Activated CD4-positive, alpha-beta T cell treated with anti-CD3 and anti-CD28 coated beads, Interleukin-2, amount 10 ng/mL, durations not matched to agents 7 days and 5 days (primary cell): ENCODE measurements around the gene TNNT2. TPM values are rescaled to one million over a fixed set of nuclear protein-coding genes. Genes with fewer than 3 reads are reported as not detected.

ENCODE experiments used
- CTCF ChIA-PET: fragments of 350-600 bp; sonication (Branson Sonifier 250); formaldehyde crosslinking; loops from one replicate; lab custom pipeline; 2021; ENCODE audit warnings: antibody characterized with exemption; lab: Charles Lee
- POLR2A ChIA-PET: fragments of 350-600 bp; sonication (Branson Sonifier 250); formaldehyde crosslinking; loops from one replicate; lab custom pipeline; 2021; ENCODE audit warnings: antibody characterized with exemption; lab: Charles Lee
- DNase-seq: peaks from one replicate; pipeline ENCODE4 v3.0.0-alpha.2; 2020
- H3K27ac Mint-ChIP-seq: one replicate; pipeline ENCODE4 v1.8.0; 2021; ENCODE audit warnings: mild to moderate bottlenecking, moderate library complexity, mixed read lengths
- H3K27me3 Mint-ChIP-seq: one replicate; pipeline ENCODE4 v1.8.0; 2021; ENCODE audit warnings: mixed read lengths
- H3K36me3 Mint-ChIP-seq: one replicate; pipeline ENCODE4 v1.8.0; 2021; ENCODE audit warnings: low read depth, mixed read lengths
- H3K4me1 Mint-ChIP-seq: one replicate; pipeline ENCODE4 v1.8.0; 2021; ENCODE audit warnings: mixed read lengths
- H3K4me3 Mint-ChIP-seq: one replicate; pipeline ENCODE4 v1.8.0; 2021; ENCODE audit warnings: mild to moderate bottlenecking, moderate library complexity, mixed read lengths
- H3K9me3 Mint-ChIP-seq: one replicate; pipeline ENCODE4 v1.8.0; 2021; ENCODE audit warnings: mixed read lengths
- total RNA-seq, 2 experiments: library from RNA; stranded (reverse); gene quantifications; one replicate each; pipeline ENCODE4 v1.2.3, GENCODE V29; 2021

TNNT2 gene
- total RNA-seq, 2 experiments from 2014 or later, result not detected

DNA sequence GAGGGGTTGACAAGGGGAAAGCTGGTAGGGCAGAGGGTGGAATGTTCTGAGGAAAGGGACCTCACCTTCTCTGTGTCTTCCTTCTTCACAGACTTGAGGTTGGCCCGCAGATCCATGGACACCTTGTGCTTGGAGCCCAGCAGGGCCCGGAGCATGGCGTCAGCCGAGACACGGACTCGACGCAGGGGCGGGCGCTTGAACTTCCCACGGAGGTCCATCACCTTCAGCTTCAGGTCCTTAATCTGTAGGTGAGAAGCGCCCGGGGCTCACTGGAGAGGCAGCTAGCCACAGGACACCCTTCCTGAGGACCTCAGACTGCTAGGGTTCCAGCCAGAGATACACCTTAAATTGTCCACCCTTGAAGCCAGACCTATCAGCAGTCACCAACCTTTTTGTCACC is 33.8 kb upstream of the TNNT2 start:
- no peak overlapping the region for H3K4me3 Mint-ChIP-seq
- DNase-seq, result no peak
- H3K27me3 Mint-ChIP-seq, result peaks cover under 1% of the 10 kb centered on the region
- no peaks in the 10 kb centered on the region for H3K4me1 Mint-ChIP-seq
- POLR2A ChIA-PET, result no interaction called here
- no peaks in the 10 kb centered on the region for H3K36me3 Mint-ChIP-seq
- CTCF ChIA-PET, result no interaction called here
- H3K27ac Mint-ChIP-seq, result no peak overlapping the region
- no peaks in the 10 kb centered on the region for H3K9me3 Mint-ChIP-seq

DNA sequence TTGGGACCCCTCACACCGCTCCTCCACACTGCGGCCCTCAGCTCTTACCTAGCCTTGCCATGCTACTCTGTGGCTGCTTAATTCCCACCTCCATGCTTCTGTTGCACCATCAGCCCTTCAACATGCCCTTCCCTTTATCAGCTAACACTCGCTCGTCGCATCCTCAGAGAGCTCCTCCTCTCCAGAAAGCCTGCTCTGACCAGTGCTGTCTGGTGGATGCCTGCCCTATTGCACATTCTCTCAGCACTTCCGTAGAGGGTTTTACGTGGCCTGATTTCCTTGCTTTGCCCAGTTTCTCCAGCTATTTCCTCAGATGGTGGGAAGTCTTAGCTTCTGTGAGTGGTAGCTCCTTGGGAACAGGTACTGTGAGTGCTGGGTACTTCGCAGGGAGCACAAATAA is 32.0 kb upstream of the TNNT2 start:
- DNase-seq, result no peak
- H3K36me3 Mint-ChIP-seq, result no peaks in the 10 kb centered on the region
- no peaks in the 10 kb centered on the region for H3K9me3 Mint-ChIP-seq
- ChIA-PET POLR2A (no interaction called here), CTCF (no interaction called here)
- no peaks in the 10 kb centered on the region for H3K4me1 Mint-ChIP-seq
- H3K27me3 Mint-ChIP-seq, result no peaks in the 10 kb centered on the region
- no peak overlapping the region for H3K27ac Mint-ChIP-seq
- no peak overlapping the region for H3K4me3 Mint-ChIP-seq

DNA sequence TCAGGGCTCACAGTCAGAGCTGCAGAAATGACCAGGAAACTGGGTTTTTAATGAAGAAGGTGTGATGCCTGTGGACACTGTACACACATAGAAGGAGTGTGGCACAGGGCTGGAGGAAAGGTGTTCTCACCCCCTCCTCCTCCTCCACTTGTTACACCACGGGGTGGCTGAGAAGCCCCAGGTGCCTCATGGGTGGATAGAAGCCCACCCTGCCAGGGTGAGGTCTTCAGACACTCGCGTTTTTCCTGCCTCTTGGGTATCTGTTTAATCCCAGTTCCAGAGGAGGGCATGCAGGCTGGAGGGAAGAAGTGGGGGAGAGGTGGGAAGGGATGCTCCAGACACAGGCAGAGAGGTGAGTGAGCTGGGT is 31.3 kb upstream of the TNNT2 start:
- Mint-ChIP-seq H3K27ac (no peak overlapping the region), H3K36me3 (no peaks in the 10 kb centered on the region), H3K4me1 (no peaks in the 10 kb centered on the region), H3K9me3 (no peaks in the 10 kb centered on the region), H3K4me3 (no peak overlapping the region), H3K27me3 (no peaks in the 10 kb centered on the region)
- no peak for DNase-seq
- ChIA-PET CTCF (interaction anchor here (0.6 to 0.8 kb wide), 2 partner anchors 27 to 613 kb away, joined by 3 to 4 read pairs; no protein-coding TSS in a partner anchor), POLR2A (no interaction called here)

DNA sequence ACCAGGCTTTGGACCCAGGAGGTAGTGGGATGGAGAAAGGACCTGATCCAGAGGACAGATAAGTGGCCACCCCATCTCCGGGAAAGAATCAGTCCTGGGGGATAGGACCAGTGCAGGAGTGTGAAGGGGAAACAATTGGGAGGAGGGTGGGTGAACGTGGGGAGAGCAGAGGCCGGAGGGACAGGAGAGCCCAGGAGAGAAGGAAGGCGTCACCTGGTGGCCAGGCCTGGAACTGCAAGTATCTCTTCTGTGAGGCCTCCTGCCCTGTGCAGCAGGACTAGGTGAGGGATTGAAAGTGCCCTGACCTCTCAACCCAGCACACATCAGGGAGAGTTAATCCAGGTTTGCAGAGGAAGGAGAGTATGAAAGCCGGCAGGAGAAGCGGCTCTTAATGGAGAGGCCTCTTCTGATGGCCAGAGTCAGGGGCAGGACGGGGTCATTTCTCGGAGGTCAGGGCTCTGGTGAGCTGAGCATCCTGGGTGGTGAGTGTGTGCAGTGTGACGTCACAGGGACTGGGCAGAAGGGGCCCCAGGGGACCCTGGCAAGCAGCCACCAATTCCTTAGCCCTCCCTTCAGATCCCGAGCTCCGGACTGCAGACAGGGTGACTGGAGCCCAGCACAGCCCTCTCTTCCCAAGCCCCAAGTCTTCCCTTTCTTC is 30.8 kb upstream of the TNNT2 start:
- H3K4me3 Mint-ChIP-seq, result no peak overlapping the region
- CTCF ChIA-PET, result interaction anchor here (0.6 to 0.8 kb wide), 2 partner anchors 27 to 612 kb away, joined by 3 to 4 read pairs; no protein-coding TSS in a partner anchor
- no peaks in the 10 kb centered on the region for H3K27me3 Mint-ChIP-seq
- DNase-seq, result peak; percentile 74
- no peaks in the 10 kb centered on the region for H3K36me3 Mint-ChIP-seq
- POLR2A ChIA-PET, result no interaction called here
- no peak overlapping the region for H3K27ac Mint-ChIP-seq
- no peaks in the 10 kb centered on the region for H3K9me3 Mint-ChIP-seq
- no peaks in the 10 kb centered on the region for H3K4me1 Mint-ChIP-seq

DNA sequence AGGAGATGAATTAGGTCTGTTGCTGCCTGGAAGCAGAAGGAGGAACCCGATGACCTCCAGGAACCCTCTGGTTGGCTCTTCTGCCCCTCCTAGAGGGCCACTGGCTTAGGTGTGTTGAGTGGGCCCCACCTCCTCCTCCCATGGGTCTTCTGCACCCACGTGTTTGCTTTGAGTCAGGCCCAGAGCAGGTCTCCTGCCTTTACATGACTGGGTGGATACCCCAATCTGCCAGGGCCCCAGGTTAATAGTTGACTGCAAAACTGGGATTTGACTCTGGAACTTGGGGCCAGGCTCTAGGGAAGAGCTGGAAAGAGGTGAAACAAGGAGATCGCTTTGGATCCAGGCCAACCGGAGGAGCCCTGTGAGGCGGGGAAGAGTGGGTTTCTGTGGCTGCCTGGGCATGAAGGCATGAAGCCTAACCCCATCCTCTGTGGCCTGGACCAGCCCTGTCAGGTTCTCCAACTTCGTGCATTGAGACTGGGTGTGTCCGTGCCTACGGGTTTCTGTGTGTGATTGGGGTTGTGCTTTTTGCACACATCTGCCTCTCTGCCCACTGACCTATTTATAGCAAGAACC is 29.4 kb upstream of the TNNT2 start:
- Mint-ChIP-seq H3K4me1 (no peaks in the 10 kb centered on the region), H3K27me3 (no peaks in the 10 kb centered on the region), H3K9me3 (no peaks in the 10 kb centered on the region), H3K27ac (no peak overlapping the region), H3K4me3 (no peak overlapping the region), H3K36me3 (no peaks in the 10 kb centered on the region)
- POLR2A ChIA-PET, result interaction anchor here (0.7 kb wide), 1 partner anchor 72 kb away, joined by 4 read pairs; no protein-coding TSS in a partner anchor
- CTCF ChIA-PET, result interaction anchor here (1.3 kb wide), 1 partner anchor 28 kb away, joined by 3 read pairs; no protein-coding TSS in a partner anchor
- DNase-seq, result no peak

DNA sequence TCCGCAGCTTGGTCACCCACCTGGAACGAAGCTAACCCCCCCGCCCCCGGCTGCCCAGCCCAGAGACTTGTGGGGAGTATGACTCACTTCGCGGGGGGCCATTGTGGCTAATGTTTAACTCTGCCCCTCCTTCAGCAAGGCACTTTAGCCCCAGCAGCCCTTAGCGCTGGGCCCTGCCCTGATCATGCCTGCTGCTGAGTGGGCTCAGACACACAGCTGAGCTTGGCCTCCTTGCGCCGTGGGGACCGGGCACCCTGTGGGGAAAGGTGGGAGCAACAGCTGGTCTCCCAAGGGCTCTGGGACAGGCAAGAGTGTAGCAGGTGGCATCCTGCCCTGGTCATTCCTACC is 28.0 kb upstream of the TNNT2 start:
- ChIA-PET CTCF (interaction anchor here (0.9 to 1.8 kb wide), 3 partner anchors 13 to 269 kb away, joined by 3 to 4 read pairs (median 3); no protein-coding TSS in a partner anchor), POLR2A (no interaction called here)
- no peak for DNase-seq
- H3K27ac Mint-ChIP-seq, result no peak overlapping the region
- H3K4me3 Mint-ChIP-seq, result no peak overlapping the region
- no peaks in the 10 kb centered on the region for H3K9me3 Mint-ChIP-seq
- peaks cover 6% of the 10 kb centered on the region for H3K27me3 Mint-ChIP-seq
- no peaks in the 10 kb centered on the region for H3K4me1 Mint-ChIP-seq
- no peaks in the 10 kb centered on the region for H3K36me3 Mint-ChIP-seq

DNA sequence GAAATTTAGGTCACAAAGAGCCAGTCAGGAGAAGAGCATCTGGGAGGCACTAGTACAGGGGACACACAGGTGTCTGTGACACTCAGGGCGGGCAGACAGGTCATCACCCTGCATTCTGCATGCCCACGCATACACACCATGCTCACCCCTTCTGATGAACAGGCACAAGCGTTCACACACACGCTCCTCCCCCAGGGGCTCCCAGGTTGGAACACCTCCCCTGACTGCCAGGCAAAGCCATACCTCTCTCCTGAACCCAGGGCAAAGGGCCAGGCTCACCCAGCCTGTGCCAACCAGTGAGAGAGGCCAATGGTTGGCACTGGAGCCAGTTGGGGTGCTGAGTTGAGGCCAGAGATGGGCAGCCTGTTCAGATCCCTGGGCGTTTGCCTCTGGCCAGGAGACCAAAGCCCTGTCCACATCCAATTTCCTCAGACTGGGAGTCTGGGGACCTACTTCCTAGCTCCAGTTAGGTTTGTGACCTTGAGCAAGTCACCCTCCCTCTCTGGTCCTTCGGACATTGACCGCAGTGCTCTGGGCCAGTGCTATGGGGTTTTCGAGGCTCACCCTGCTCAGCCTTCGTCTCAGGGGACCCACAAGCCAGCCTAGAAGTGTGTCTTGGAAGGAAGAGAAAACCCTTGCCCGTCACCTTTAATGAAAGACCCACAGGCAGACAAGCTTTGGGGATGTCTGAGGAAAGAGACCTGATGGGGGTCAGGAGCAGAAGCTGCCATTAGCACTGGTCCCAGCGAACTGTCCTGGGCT is 27.4 kb upstream of the TNNT2 start:
- Mint-ChIP-seq H3K27ac (no peak overlapping the region), H3K4me3 (no peak overlapping the region), H3K4me1 (no peaks in the 10 kb centered on the region), H3K36me3 (no peaks in the 10 kb centered on the region), H3K27me3 (peaks cover 12% of the 10 kb centered on the region), H3K9me3 (no peaks in the 10 kb centered on the region)
- DNase-seq, result no peak
- ChIA-PET CTCF (interaction anchor here (0.9 to 1.8 kb wide), 2 partner anchors 13 to 269 kb away, joined by 3 to 4 read pairs; no protein-coding TSS in a partner anchor), POLR2A (no interaction called here)

DNA sequence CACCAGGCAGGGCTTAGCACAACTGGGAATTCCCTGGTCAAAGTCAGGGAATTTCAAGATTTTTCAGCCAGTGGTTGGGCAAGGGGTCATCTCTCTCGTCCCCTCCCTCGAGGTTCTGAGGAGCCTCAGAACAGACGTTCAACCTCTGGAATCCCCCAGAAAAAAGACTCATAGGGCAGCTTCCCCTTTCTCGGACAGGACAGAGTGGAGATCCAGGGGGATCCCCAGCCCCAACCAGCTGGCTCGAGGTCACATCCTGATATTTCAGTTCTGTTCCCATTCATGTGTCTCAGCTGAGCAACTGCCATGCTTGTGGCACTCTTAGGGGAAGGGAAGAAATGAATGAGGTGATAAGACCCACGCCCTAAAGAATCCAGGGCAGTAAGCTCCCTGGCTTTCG is 26.6 kb upstream of the TNNT2 start:
- Mint-ChIP-seq H3K36me3 (no peaks in the 10 kb centered on the region), H3K27ac (no peak overlapping the region), H3K4me1 (no peaks in the 10 kb centered on the region), H3K27me3 (peaks cover 15% of the 10 kb centered on the region), H3K4me3 (no peak overlapping the region), H3K9me3 (no peaks in the 10 kb centered on the region)
- POLR2A ChIA-PET, result no interaction called here
- CTCF ChIA-PET, result interaction anchor here (1.8 kb wide), 1 partner anchor 14 kb away, joined by 4 read pairs; no protein-coding TSS in a partner anchor
- no peak for DNase-seq

DNA sequence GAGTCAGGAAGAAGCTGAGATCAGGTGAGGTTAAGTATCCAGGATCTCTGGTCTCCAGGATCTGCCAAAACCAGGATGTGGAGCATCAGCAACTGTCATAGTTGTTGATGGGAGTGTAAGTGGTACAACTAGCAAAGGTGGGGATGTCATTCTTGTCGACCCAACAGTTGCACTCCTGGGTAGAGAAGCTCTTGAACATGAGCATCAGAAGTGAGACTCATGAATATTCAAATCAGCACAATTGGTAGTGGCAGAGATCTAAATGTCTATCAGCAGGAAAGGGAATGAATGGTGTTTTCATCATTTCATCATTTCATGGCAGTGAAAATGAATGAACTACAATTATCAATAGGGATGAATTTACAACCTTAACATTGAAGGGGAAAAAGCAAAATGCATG is 25.9 kb upstream of the TNNT2 start:
- H3K9me3 Mint-ChIP-seq, result no peaks in the 10 kb centered on the region
- no peak overlapping the region for H3K27ac Mint-ChIP-seq
- no peak overlapping the region for H3K4me3 Mint-ChIP-seq
- H3K27me3 Mint-ChIP-seq, result peaks cover 21% of the 10 kb centered on the region
- ChIA-PET POLR2A (no interaction called here), CTCF (no interaction called here)
- no peak for DNase-seq
- H3K4me1 Mint-ChIP-seq, result no peaks in the 10 kb centered on the region
- H3K36me3 Mint-ChIP-seq, result no peaks in the 10 kb centered on the region

DNA sequence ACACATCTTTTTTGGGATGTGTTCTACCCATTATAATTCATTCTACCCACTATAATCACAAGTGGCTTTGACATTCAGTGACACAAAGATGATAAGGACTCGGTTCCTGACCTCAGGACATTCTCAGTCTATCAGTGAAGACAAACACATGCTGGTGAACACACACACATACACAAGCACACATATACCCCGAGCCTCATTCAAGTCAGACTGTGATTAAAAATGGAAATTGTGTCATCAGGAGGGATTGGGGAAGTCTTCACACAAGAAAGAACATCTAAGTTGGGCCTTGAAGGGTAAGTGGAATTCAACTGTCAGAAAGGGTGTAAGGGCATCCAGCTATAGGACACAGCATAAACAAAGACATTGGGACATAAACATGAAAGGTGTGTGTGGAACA is 24.2 kb upstream of the TNNT2 start:
- Mint-ChIP-seq H3K4me1 (no peaks in the 10 kb centered on the region), H3K4me3 (no peak overlapping the region), H3K36me3 (no peaks in the 10 kb centered on the region), H3K27me3 (peaks cover 31% of the 10 kb centered on the region), H3K9me3 (no peaks in the 10 kb centered on the region), H3K27ac (no peak overlapping the region)
- POLR2A ChIA-PET, result no interaction called here
- no peak for DNase-seq
- CTCF ChIA-PET, result interaction anchor here (0.8 kb wide), 1 partner anchor 16 kb away, joined by 3 read pairs; no protein-coding TSS in a partner anchor

DNA sequence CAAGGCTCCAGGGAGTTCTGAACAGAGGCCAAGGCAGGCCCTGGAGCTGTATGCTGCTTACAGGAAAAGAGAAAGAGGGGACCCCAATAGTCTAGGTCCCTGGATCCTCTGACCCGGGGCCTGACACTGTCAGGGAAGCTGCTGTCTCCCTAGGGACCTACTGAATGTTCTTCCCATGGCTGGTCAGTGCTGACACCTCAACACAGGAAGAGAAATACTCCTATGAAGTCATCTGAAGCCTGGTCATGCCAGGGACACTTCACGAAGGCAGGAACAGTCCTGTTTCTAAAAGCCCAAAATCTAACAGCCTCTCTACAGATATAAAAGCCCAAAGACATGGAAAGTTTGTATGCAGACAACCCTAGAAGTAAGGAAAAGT is 23.4 kb upstream of the TNNT2 start:
- Mint-ChIP-seq H3K27ac (no peak overlapping the region), H3K36me3 (no peaks in the 10 kb centered on the region), H3K27me3 (peaks cover 37% of the 10 kb centered on the region), H3K9me3 (no peaks in the 10 kb centered on the region), H3K4me3 (no peak overlapping the region), H3K4me1 (no peaks in the 10 kb centered on the region)
- CTCF ChIA-PET, result interaction anchor here (0.8 kb wide), 1 partner anchor 17 kb away, joined by 3 read pairs; no protein-coding TSS in a partner anchor
- POLR2A ChIA-PET, result no interaction called here
- DNase-seq, result no peak

DNA sequence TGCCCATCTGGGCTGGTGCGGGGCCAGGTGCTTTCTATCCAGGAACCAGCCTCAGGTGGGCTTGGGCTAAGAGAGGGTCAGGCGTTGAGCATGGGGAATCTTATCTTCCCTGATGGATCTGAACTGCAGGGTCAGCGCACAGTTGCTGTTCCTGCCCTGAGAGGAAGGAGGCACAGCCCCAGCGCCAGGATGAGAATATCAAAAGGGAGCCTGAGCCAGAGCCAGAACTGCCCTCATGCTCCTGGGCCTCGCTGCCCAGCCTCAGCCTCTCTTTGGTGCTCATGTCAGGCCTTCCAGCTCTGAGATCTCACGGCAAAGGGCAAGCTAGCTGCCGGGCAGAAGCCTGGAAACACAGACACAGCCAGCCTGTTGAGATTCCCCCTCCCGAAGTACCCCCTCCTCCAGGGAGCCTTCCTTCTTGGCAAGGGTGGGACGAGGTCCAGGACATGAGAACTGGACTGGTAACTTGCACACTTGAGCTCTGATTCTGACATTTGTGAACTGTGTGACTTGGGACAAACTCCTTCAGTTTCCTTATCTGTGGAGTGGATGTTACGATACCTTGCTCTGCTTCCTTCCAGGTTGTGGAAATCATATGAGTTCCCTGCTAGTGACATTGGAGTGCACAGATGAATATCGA is 22.9 kb upstream of the TNNT2 start:
- H3K4me3 Mint-ChIP-seq, result no peak overlapping the region
- no peaks in the 10 kb centered on the region for H3K4me1 Mint-ChIP-seq
- H3K27me3 Mint-ChIP-seq, result peaks cover 40% of the 10 kb centered on the region
- POLR2A ChIA-PET, result interaction anchor here (0.7 kb wide), 1 partner anchor 10 kb away, joined by 3 read pairs; no protein-coding TSS in a partner anchor
- no peaks in the 10 kb centered on the region for H3K9me3 Mint-ChIP-seq
- DNase-seq, result no peak
- CTCF ChIA-PET, result no interaction called here
- no peak overlapping the region for H3K27ac Mint-ChIP-seq
- H3K36me3 Mint-ChIP-seq, result no peaks in the 10 kb centered on the region
